MM.1S (cell line): ENCODE results near the gene SH3D19.

ENCODE experiments used
- DNase-seq: peaks from one replicate; pipeline ENCODE4 v3.0.0-alpha.2; 2015
- H2AFZ ChIP-seq: fragments of 300-600 bp; sonication (generic); 2 replicates; pipeline ENCODE4 v1.6.0; 2016; ENCODE audit warnings: antibody characterized with exemption, low read length
- H3F3A ChIP-seq: fragments of 300-600 bp; sonication (generic); 2 replicates; pipeline ENCODE4 v1.6.1; 2016; ENCODE audit warnings: mild to moderate bottlenecking, antibody characterized with exemption, low read length, moderate library complexity, mixed read lengths; ENCODE audit not compliant: insufficient read depth
- H3K27ac ChIP-seq: fragments of 300-600 bp; sonication (generic); 2 replicates; pipeline ENCODE4 v1.5.1; 2016; ENCODE audit warnings: mild to moderate bottlenecking, low read length
- H3K27me3 ChIP-seq: fragments of 300-600 bp; sonication (generic); replicated peaks from 2 replicates; pipeline ENCODE4 v1.6.0; 2016; ENCODE audit warnings: low read length; ENCODE audit not compliant: insufficient read depth
- H3K36me3 ChIP-seq: fragments of 300-600 bp; sonication (generic); replicated peaks from 2 replicates; pipeline ENCODE4 v1.6.1; 2016; ENCODE audit warnings: mild to moderate bottlenecking, low read length, mixed read lengths; ENCODE audit not compliant: insufficient read depth
- H3K4me1 ChIP-seq: fragments of 300-600 bp; sonication (generic); 2 replicates; pipeline ENCODE4 v1.6.1; 2016; ENCODE audit warnings: low read length, mixed read lengths
- H3K4me2 ChIP-seq: fragments of 300-600 bp; sonication (generic); 2 replicates; pipeline ENCODE4 v1.6.0; 2016; ENCODE audit warnings: low read depth, low read length
- H3K4me3 ChIP-seq: fragments of 300-600 bp; sonication (generic); 2 replicates; pipeline ENCODE4 v1.5.1; 2016; ENCODE audit warnings: low read length, mixed read lengths
- H3K79me2 ChIP-seq: fragments of 300-600 bp; sonication (generic); 2 replicates; pipeline ENCODE4 v1.6.1; 2016; ENCODE audit warnings: mixed run types, low read length, mixed read lengths
- H3K9ac ChIP-seq: fragments of 300-600 bp; sonication (generic); 2 replicates; pipeline ENCODE4 v1.6.1; 2016; ENCODE audit warnings: low read length, mixed read lengths
- H3K9me2 ChIP-seq: fragments of 300-600 bp; sonication (generic); replicated peaks from 2 replicates; pipeline ENCODE4 v1.6.1; 2016; ENCODE audit warnings: mild to moderate bottlenecking, low read length, mixed read lengths; ENCODE audit not compliant: insufficient read depth
- H3K9me3 ChIP-seq: fragments of 300-600 bp; sonication (generic); replicated peaks from 2 replicates; pipeline ENCODE4 v1.6.1; 2016; ENCODE audit warnings: mild to moderate bottlenecking, low read length, mixed read lengths; ENCODE audit not compliant: insufficient read depth
- H4K20me1 ChIP-seq: fragments of 300-600 bp; sonication (generic); 2 replicates; pipeline ENCODE4 v1.6.1; 2016; ENCODE audit warnings: mild to moderate bottlenecking, low read length, moderate library complexity, mixed read lengths; ENCODE audit not compliant: insufficient read depth
- EZH2 ChIP-seq: fragments of 300-600 bp; sonication (generic); optimal IDR thresholded peaks from 2 replicates; pipeline ENCODE3; 2017; ENCODE audit warnings: low read depth, mild to moderate bottlenecking, antibody characterized with exemption, low read length, mixed read lengths
- EZH2phosphoT487 ChIP-seq: fragments of 300-600 bp; sonication (generic); IDR thresholded peaks from 2 replicates; pipeline ENCODE4 v1.6.1; 2018; ENCODE audit warnings: antibody characterized with exemption, low read length
- TF ChIP-seq, protein P1 (sequence below): fragments of 300-600 bp; sonication (generic); IDR thresholded peaks from 2 replicates; pipeline ENCODE4 v1.5.1; 2016; ENCODE audit warnings: antibody characterized with exemption, low read length, mixed read lengths

Gene SH3D19

DNA sequence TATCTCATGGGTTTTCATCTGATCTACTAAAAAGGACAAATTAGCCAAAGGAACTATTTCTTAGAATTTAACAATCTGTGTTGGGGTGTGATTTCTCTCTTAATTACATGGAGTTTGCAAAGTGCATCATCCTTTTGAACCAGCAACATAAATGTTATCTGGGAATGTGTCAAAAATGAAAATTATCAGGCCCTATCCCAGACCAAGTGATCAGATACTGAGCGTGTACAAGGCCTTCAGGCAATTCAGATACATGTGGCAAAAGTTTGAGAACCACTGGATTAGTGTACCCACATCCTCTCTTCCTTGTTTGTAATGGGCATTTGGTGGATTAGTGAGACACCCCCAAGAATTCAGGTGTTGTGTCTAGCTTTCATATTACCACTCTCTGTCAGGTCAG lies 3.8 kb downstream of the SH3D19 start:
- Histone ChIP-seq H3K9me3 (no peaks in the 10 kb centered on the region), H3K9ac (no peak overlapping the region), H3K4me1 (no peaks in the 10 kb centered on the region), H2AFZ (no peak overlapping the region), H3K4me3 (no peak overlapping the region), H3K36me3 (no peaks in the 10 kb centered on the region), H3K27me3 (peaks cover 9% of the 10 kb centered on the region; the same call in 1 of the 2 replicates), H3K79me2 (no peaks in the 10 kb centered on the region), H4K20me1 (no peaks in the 10 kb centered on the region), H3F3A (no peaks in the 10 kb centered on the region), H3K9me2 (no peaks in the 10 kb centered on the region), H3K4me2 (no peak overlapping the region), H3K27ac (no peak overlapping the region)
- TF ChIP-seq EZH2phosphoT487: no peak
- no peak for TF ChIP-seq EZH2
- TF ChIP-seq, protein P1, sequence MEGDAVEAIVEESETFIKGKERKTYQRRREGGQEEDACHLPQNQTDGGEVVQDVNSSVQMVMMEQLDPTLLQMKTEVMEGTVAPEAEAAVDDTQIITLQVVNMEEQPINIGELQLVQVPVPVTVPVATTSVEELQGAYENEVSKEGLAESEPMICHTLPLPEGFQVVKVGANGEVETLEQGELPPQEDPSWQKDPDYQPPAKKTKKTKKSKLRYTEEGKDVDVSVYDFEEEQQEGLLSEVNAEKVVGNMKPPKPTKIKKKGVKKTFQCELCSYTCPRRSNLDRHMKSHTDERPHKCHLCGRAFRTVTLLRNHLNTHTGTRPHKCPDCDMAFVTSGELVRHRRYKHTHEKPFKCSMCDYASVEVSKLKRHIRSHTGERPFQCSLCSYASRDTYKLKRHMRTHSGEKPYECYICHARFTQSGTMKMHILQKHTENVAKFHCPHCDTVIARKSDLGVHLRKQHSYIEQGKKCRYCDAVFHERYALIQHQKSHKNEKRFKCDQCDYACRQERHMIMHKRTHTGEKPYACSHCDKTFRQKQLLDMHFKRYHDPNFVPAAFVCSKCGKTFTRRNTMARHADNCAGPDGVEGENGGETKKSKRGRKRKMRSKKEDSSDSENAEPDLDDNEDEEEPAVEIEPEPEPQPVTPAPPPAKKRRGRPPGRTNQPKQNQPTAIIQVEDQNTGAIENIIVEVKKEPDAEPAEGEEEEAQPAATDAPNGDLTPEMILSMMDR: no peak
- no peak for DNase-seq

- no peak overlapping the region for H3K4me3 ChIP-seq
- no peaks in the 10 kb centered on the region for H3K4me1 ChIP-seq
Observed at GRCh38 chr4:151319490-151319889, 5.9 kb downstream of the SH3D19 start.

GRCh38 chr4:151318307-151319006 lies 6.9 kb downstream of the SH3D19 start:
- DNase-seq: no peak
- no peaks in the 10 kb centered on the region for H4K20me1 ChIP-seq
- H3K27me3 ChIP-seq: 0 out of 2 replicates have a peak, but pooled peaks cover under 1% of the 10 kb centered on the region
- no peaks in the 10 kb centered on the region for H3K9me2 ChIP-seq
- no peaks in the 10 kb centered on the region for H3F3A ChIP-seq
- no peak overlapping the region for H3K27ac ChIP-seq
- no peak overlapping the region for H2AFZ ChIP-seq
- H3K79me2 ChIP-seq: no peaks in the 10 kb centered on the region
- TF ChIP-seq EZH2phosphoT487: no peak
- TF ChIP-seq, protein P1: no peak
- no peak for TF ChIP-seq EZH2
- no peaks in the 10 kb centered on the region for H3K36me3 ChIP-seq
- no peak overlapping the region for H3K9ac ChIP-seq
- H3K9me3 ChIP-seq: no peaks in the 10 kb centered on the region
- no peak overlapping the region for H3K4me3 ChIP-seq
- no peaks in the 10 kb centered on the region for H3K4me1 ChIP-seq
- no peak overlapping the region for H3K4me2 ChIP-seq

More at GRCh38 chr4:151319490-151319889, 5.9 kb downstream of the SH3D19 start:
- no peak for DNase-seq
- H2AFZ ChIP-seq: no peak overlapping the region
- no peak overlapping the region for H3K4me2 ChIP-seq
- H3K79me2 ChIP-seq: no peaks in the 10 kb centered on the region
- H3K9me3 ChIP-seq: no peaks in the 10 kb centered on the region
- no peaks in the 10 kb centered on the region for H3F3A ChIP-seq
- H4K20me1 ChIP-seq: no peaks in the 10 kb centered on the region
- no peak overlapping the region for H3K9ac ChIP-seq
- H3K9me2 ChIP-seq: no peaks in the 10 kb centered on the region
- H3K27ac ChIP-seq: no peak overlapping the region
- TF ChIP-seq, protein P1: no peak
- TF ChIP-seq EZH2 (no peak), EZH2phosphoT487 (no peak)
- H3K27me3 ChIP-seq: 0 out of 2 replicates have a peak, but pooled peaks cover 5% of the 10 kb centered on the region
- H3K36me3 ChIP-seq: no peaks in the 10 kb centered on the region
